ENCODE results near the gene ZNF93.
"Not testable (repeated sequence)": the region's sequence is repeated elsewhere in the genome, so short reads cannot be mapped to it uniquely, and the experiment has no call there.

Gene ZNF93

GRCh38 chr19:19900729-19901444 lies at the start of gene ZNF93:
Gene ZNF93 (plus strand): TSS chr19:19900946. CDS start chr19:19901089, 143 bp downstream.
- peak; percentile 98 for DNase-seq (ENCODE audit: low spot score)

DNA sequence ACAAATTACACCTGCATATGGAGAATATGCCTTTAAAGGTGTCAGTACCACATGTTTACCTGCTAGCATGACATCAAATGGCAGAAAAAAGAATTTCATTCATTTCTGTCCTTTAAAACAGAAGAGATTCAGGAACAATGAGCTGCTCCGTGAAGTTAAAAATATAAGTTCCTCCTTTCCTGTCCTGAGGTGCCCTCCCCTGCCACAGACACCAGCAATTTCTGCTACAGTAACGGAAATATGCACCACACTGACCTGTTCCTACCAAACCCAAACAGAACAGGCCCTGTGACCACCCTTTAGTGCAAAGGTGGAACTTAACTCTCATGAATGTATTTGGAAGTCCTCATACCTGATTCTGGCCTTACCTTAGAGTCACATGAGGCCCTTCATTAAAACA lies 49.0 kb upstream of the ZNF93 start:
- DNase-seq (ENCODE audit: low spot score), result not testable (repeated sequence)

GRCh38 chr19:19858751-19859150 lies 42.0 kb upstream of the ZNF93 start:
- DNase-seq (ENCODE audit: low spot score), result no peak

- DNase-seq (ENCODE audit: low spot score), result peak; percentile 24
These were observed 39.9 kb upstream of the ZNF93 start for GRCh38 chr19:19860756-19861390.

DNA sequence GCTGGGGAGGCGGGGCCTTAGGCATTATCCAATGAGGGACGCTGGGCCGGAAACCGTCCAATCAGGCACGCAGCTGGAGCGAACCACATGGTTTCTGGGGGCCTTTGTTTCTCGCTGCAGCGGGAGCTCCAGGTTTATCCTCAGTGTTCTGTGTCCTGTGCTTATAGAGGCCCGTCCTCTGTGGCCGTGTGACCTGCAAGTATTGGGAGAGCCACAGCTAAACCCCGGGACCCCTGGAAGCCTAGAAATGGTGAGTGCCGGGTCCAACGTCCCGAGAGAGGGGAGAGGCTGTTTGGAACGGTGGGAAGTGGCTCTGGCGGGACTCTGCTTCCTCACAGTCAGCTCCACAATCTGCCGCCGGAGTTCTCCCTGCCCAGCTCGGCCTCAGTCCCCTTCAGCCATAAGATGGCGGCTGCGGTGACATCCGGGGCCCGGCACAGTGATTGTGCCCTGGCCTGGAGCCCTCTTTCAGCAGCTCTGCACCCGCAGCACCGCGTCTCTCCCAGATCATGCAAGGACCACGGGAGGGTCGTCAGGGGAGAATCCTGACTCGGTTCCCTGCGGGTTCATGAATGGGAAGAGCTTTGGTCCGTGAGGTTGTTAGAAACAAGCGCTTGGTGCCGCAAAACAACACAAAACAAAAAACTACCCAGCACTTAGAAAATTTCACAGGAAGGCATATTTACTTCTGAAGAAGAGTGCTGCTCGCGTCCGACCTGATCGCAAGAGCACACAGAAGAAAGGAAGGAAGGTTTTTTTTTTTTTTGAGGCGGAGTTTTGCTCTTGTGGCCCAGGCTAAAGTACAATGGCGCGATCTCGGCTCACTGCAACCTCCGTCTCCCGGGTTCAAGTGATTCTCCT lies 34.8 kb upstream of the ZNF93 start, which contains the start of gene ZNF253:
Gene ZNF253 (plus strand): TSS at position 133 of the 861 bp plus-strand sequence. CDS start 115 bp downstream, at position 248.
- DNase-seq (ENCODE audit: low spot score), result peak; percentile 95

DNA sequence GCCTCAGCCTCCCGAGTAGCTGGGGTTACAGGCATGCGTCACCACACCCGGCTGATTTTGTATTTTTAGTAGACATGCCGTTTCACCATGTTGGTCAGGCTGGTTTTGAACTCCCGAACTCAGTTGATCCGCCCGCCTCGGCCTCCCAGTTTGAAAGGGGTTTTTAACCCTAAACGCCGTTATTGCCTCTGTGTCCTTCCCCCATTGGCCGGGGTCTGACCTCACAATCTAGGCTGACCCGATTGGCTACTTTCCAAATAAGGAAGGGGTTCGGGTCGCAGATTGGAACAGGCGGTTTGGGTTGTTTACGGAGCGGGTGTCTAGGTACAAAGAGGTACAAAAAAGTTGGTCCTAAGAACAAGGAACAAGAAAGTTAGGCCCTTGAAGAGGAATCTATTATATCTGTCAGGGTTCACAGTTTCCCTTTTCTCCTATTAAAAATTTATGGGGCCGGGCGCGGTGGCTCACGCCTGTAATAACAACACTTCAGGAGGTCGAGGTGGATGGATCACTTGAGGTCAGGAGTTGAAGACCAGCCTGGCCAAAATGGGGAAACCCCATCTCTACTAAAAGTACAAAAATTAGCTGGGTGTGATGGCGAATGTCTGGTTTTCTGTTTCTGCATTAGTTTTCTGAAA lies 34.0 kb upstream of the ZNF93 start:
- peak; percentile 25 for DNase-seq (ENCODE audit: low spot score)

- not testable (repeated sequence) for DNase-seq (ENCODE audit: low spot score)
These were observed 30.7 kb upstream of the ZNF93 start for GRCh38 chr19:19870086-19870485.

GRCh38 chr19:19871932-19872331 lies 28.8 kb upstream of the ZNF93 start:
- DNase-seq (ENCODE audit: low spot score), result no peak

GRCh38 chr19:19873381-19873780 lies 27.4 kb upstream of the ZNF93 start:
- DNase-seq (ENCODE audit: low spot score), result peak; percentile 44

DNA sequence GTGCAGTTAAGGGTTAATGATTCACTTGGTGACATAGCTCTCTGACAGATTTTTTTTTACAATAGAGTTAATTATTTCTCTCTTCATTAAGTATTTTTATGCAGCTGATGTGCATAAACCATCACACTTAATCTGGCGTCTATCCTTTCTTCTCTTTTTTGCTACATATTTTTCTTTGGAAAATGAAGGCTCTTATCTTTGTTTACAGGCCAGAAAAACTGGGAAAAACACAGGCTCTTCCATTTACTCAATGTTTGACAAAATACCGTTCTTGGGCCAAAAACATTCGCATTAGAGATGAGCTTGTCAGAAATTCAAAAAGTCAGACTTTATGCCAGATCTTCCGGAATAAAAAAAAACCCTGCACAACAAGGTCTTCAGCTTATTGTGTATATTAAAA lies 23.0 kb upstream of the ZNF93 start:
- peak; percentile 42 for DNase-seq (ENCODE audit: low spot score)

DNA sequence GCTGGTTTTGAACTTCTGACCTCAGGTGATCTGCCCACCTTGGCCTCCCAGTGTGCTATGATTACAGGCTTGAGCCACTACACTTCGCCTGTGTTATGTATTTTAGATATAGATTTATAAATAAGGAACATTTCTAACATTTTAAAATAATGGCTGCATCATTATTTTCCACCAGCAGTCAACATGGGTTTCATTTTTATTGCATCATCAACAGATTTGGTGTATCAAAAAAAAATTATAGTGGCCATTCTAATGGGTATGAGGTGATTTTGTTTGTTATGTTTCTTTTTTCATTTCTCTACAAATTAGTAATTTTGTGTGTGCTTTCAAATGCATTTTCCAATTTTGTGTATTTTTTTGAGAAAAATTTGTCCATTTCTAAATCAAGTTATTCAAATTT lies 16.2 kb upstream of the ZNF93 start:
- DNase-seq (ENCODE audit: low spot score), result no peak

DNA sequence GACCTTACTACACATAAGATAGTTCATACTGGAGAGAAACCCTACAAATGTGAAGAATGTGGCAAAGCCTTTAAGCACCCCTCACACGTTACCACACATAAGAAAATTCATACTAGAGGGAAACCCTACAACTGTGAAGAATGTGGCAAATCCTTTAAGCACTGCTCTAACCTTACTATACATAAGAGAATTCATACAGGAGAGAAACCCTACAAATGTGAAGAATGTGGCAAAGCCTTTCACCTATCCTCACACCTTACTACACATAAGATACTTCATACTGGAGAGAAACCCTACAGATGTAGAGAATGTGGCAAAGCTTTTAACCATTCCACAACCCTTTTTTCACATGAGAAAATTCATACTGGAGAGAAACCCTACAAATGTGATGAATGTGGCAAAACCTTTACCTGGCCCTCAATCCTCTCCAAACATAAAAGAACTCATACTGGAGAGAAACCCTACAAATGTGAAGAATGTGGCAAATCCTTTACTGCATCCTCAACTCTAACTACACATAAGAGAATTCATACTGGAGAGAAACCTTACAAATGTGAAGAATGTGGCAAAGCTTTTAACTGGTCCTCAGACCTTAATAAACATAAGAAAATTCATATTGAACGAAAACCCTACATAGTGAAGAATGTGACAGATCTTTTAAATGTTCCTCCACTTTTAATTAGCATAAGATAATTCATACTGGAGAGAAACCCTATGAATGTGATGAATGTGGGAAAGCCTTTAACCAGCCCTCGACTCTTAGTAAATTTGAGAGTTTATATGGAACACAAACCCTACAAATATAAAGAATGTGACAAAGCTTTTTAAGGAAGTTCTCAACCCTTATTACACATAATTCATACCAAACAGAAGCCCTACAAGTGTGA lies 8.4 kb upstream of the ZNF93 start:
- not testable (repeated sequence) for DNase-seq (ENCODE audit: low spot score)

DNA sequence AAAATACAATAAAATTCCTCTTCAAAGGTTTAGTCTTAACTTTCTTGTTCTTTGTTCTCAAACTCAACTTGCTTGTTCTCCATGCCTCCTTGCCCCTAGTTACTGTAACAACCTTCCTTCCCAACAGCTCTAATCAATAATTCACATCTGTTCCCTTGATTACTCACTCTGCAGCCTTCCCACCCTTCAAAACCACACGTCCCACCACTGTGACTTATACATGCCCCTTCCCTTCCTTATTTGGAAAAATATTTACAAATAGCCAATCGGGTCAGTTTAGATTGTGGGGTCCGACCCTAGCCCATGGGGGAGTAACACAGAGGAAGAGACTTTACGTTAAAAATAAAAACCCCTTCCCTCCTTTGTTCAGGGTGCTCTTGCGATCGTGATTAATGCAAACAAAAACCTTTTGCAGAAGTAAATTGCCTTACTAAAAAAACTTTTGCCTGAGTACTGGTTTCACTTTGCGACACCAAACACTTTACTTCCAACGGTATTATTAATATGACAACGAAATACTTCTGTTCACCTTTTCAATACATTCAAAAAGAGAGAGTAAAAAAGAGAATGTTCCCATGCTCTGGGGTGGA lies 512 bp upstream of the ZNF93 start:
- DNase-seq (ENCODE audit: low spot score), result peak; percentile 84

GRCh38 chr19:19907551-19907950 lies 6.8 kb downstream of the ZNF93 start:
- peak; percentile 66 for DNase-seq (ENCODE audit: low spot score)

GRCh38 chr19:19909654-19910053 lies 8.9 kb downstream of the ZNF93 start:
- no peak for DNase-seq (ENCODE audit: low spot score)

GRCh38 chr19:19911150-19911549 lies 10.4 kb downstream of the ZNF93 start:
- peak; percentile 59 for DNase-seq (ENCODE audit: low spot score)

GRCh38 chr19:19914596-19914995 lies 13.8 kb downstream of the ZNF93 start:
- DNase-seq (ENCODE audit: low spot score), result no peak

DNA sequence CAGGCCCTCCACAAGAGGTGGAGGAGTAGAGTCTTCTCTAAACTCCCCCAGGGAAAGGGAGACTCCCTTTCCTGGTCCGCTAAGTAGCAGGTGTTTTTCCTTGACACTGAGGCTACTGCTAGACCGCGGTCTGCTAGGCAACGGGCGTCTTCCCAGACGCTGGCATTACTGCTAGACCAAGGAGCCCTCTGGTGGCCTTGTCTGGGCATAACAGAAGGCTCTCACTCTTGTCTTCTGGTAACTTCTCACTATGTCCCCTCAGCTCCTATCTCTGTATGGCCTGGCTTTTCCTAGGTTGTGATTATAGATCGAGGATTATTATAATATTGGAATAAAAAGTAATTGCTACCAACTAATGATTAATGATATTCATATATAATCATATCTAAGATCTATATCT lies 29.7 kb downstream of the ZNF93 start:
- DNase-seq (ENCODE audit: low spot score), result peak; percentile 5

GRCh38 chr19:19933432-19934314 lies 32.9 kb downstream of the ZNF93 start:
- DNase-seq (ENCODE audit: low spot score), result not testable (repeated sequence)

DNA sequence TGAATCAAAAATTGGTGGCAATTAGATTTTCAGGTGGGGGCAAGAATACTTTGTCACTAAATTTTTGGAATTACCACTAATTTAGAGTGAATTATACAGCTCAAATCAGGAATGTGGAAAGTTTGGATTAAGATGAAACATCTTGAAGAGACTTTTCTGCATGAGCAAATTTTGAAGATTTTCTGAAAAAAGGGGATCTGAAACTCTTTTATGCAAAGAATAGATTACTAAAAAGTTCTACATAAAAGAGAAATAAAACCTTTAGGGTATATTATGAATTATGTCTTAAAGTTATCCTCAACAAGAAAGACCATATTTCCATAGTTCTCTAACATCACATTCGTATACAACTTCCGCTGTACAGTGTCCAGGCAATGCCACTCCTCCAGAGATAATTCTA lies 36.7 kb downstream of the ZNF93 start:
- no peak for DNase-seq (ENCODE audit: low spot score)

Measured in kidney tubule cell (primary cell).